NCI-H2196 treated with DMSO at 0.1 percent for 48 hours (cell line): ENCODE data around the gene COL18A1.

Source experiments
- DNase-seq: peaks from one replicate; lab custom pipeline; 2025; ENCODE audit not compliant: unreplicated experiment; lab: John Stamatoyannopoulos, UW

The COL18A1 gene

DNA sequence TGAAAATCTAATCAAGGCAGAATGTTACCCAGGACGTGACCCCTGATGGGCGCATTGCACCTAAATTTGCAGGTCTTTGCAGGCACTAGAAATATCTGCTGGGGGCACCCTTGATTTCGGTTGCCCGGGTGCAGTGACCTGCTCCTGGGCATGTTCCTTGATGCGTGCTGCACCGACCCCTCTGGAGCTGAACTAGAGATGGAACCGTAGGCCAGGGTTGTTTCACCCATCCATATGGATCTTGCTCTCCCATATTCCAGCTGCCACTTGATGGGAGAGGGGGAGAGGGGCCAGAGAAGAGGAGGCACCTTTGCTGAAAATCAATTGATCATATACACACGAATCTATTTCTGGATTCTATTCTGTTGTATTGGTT is 8.4 kb upstream of the COL18A1 start:
- no peak for DNase-seq

DNA sequence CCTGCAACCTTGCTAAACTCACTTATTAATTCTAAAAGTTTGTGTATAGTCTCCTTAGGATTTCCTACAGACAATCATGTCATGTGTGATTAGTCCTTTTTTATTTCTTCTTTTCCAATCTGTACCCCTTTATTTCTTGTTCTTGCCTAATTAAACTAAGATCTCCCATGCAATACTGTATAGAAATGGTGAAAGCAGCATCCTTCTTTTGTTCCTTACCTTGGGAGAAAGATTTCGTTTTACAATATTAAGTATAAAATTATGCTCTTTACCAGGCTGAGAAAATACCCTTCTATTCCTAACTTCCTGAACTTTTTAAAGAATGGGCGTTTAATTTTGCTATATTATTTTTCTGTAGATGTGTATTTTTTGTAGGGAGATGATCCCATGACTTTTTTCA is 7.6 kb upstream of the COL18A1 start:
- no peak for DNase-seq

DNA sequence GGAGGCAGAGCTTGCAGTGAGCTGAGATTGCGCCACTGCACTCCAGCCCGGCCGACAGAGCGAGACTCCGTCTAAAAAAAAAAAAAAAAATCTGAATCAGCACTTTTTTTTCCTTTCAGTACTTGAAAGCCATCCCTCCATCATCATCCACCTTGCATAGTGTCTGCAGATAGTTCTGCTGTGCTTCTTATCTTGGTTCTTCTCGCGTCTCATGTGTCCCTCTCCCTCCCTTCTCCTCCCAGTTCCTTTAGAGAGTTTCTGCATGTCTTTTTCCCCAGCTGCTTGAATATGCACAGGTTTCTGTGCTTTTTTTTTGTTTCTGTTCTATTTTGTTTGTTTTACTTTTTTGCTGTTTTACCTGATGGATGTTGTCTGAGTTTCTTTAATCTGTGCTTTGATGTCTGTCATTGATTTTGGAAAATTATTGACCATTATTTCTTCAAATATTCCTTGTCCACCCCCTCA is 3.9 kb upstream of the COL18A1 start:
- no peak for DNase-seq

DNA sequence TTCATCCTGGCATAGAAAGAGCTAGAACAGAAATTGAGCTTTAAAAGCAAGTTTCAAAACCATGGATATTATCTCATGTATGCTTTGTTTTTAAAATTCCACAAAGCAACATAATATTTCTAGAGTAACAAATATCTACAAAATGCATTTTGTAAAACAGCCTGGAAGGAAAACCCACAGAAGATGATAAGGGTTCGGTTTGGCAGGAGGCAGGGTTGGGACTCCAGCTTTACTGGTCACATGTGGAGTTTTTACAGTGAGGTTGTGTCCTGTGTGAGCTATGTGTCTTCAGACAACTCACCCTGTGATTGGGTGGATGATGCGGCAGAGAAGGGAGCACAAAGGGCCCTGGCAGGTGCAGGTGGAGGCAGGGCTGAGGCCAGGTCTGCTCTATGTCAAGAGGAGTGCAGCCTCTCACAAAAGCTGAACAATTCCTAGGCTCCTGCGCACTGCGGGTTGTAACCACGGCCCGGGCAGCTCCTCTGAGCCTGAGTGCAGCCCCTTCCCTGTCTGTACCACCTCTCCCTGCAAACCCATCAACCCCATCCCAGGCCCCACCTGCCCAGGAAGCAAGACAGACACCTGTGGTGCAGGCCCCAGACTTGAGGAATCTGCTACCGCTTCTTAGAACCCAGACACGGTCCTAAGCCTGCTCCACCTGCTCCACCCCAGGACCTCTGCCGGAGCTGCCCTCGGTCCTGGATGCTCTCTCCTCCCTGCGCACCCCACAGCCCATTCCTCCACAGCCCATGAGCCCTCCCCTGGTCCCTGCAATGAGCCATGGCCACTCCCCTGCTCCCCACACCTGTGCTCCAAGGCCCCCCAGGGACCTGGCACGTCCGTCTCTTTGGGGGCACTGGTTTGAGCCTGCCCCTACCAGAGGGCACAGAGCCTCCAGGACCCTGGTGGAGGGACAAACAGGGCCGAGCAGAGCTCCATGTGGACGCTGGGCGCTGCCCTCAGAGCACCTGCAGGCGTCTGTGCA is 2.8 kb upstream of the COL18A1 start:
- no peak for DNase-seq

DNA sequence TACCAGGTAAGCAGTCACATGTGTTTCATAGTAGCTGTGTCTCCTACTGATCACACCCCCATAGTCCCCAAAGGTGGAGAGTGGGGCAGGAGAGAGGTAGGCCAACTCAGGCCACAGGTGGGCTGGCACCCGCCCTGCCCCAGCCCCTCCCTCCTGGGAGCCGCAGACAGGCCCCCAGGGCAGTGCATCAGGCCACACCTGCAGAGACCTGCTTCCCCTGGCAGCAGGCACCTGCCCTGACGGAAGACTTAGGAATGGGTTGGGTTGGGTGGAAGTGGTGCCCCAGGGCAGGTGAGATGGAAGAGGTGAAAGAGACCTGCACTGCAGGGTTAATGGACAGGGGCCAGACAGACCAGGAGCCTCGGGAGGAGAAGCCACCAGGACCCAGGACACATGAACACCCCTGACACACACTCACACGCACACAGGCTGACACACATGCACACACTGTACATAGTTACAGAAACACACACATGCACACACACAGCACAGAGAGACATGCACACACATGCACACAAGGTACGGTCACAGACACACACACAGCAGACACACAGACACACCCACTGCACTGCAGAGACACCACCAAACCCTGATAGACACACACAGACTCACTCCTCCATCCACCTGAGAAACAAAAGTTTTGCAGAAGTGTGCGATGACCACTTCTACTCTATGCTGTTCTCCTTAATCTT is 1.7 kb upstream of the COL18A1 start:
- no peak for DNase-seq

DNA sequence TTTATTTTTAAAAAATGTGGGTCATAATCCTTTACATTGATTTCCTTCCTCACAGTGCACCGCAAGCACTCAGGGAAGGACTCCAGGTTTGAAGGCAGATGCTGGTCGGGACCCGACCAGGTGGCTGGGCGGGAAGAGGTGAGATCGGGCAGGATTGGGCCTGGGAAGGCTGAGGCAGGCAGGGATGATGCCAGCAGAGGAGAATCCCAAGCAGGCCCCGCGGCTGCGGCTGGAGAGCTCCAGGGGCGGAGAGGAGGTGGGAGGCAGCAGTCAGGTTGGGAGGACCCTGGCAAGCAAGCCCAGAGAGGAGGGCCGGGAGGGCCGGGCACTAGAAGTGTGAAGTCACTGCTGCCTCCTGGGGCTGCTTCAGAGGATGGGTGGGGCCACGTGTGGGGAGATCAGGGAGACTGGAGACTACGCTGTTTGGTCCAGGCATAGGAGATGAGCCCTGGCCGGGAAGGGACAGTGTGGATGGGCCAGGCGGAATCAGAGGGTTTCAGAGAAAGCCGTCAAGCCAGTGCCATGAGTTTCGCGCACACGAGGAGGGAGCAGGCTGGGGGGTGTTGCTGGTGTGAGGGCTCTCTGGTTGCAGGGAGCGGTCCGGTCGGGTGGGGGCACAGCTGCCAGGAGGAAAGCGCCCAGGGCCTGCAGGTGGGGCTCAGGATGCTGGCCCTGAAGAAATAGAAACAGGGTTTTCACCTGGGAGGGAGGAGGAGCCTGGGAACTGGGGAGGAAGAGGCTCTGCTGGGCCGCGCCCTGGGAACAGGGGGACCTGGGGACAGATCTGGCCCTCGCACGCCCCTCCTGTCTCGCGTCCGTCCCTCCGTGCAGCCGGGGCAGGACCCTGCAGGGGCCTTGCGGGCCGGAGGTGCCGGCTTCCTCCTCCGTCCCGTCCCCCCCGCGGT is 888 bp upstream of the COL18A1 start:
- DNase-seq: no peak

DNA sequence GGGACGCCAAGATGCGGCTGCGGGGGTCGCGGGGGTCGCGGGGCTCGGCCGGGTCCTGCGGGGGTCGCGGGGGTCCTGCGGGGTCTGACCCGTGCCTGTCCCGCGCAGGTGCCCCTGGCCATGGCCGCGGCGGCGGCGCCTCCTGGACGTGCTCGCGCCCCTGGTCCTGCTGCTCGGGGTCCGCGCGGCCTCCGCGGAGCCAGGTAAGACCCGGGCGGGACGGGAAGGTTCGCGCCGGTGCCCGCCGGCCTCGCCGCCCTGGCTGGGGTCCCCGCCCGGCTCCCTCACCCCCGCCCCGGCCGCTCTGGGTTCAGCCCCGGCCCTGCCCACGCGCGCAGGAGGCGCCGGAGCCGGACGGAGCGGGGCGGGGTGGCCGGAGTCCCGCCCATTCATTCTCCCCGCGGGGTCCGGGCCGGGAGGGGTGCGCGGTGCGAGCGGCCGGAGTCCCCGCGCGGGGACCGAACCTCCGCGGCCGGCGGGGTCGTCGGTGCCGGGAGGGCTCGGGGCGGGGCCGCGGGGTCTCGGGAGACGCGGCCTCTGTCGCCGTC is 380 bp downstream of the COL18A1 start:
- DNase-seq: no peak

DNA sequence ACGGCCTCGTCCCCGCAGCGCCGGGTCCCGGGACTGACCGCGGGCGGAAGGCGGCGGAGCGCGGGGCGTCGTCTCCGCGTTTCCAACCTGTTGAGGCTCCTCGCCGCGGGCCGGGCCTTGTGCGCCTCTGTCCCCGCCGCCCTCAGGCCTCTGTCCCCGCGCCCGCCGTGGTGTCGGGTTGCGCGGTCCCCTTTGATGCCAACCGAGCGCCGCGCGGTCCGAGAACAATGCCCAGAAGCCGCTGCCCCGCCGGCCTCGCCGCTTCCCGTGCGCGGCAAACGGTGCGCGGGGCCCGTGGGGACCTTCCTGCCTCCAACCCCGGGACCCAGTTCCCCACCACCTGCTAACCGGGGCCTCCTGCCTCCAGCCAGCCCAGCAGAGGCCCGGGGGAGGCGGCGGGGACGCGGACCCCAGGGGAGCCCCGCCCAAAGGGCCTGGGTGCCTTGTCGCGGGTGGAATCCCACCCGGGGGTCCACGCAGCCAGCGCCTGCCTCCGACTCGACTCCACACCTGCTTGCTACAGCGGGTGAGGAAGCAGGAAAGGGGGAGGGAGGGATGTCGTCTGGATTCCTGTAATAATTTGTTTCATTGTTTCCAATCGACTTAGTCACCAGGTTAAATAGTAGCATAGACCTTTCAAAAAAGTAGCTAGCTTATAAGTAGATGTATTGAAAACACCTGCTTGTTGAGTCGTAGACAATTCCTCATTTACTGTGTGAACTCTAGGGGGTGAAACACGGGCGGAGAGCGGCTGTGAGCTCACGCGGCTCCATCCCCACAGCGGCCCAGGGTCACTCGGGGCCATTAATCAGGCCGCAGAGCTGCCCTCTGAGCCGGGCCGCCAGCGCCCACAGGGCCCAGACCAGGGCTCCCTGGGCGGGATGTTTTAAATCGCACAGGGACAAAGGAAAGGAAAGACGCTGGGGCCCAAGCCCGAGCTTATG is 1.1 kb downstream of the COL18A1 start:
- no peak for DNase-seq

DNA sequence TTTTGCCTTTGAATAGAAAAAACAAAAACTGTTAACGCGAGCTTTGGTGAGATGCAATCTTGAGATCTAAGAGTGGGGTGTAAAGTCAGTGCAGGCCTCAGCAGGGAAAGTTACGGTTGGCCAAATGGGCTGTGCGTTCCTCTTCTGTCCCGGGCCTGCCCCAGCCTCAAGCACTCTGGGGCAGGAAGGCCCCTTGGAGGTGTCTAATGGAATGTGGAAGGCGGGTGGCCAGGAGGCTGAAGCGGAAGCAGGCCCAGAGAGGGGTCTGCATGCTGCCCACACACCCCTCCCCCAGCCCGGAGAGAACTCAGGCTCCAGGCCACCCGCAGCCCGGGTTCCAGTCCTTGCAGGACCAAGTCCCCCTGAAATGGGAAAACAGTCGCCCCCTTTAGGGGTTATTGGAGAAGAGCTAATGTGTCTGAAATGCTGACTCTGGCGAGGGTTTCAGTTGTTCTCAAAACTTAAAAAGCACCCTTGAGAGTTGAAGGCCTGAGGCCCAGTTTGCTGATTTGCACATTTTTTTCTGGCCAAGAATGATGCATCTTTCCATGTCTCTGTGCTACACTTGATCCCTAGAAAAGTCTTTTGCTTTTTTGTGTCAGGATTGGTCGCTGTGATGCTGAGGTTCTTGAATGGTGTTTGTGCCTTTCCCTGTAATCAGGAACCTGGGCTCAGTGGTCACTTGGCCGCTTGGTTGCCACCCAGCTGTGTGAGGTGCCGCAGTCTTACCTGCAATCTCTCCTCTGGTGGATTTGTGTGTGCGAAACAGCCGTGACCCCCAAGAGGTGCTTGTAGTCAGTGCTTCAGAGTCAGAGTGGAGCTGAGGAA is 2.0 kb downstream of the COL18A1 start:
- DNase-seq: no peak

DNA sequence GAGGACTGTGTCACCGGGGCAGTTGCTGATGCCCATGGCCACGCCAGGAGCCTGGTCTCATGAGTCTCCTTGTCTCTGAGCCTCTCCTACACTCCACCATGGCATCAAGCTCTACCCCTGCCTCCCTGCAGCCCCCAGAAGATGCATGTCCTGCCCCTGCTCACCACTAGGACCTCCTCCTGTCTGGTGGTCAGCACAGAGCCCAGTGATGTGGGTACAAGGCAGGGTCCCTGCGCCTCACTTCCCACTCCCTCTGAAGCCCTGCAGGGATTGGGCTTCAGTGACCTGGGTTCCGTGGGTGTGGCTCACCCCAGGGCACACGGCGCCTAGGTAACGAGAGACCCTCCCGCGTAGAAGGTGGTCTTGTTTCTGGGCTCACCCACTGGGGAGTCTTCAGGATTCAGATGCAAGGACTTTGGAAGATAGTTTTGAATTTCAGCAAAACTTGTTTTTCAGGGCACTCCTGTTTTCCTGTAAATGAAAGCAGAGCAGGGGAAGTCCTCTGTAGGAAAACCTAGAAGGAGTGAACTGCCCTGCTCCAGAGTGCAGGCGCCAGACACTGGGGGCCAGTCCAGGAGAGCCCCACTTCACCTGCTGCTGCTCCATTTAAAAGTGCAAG is 2.8 kb downstream of the COL18A1 start:
- no peak for DNase-seq

DNA sequence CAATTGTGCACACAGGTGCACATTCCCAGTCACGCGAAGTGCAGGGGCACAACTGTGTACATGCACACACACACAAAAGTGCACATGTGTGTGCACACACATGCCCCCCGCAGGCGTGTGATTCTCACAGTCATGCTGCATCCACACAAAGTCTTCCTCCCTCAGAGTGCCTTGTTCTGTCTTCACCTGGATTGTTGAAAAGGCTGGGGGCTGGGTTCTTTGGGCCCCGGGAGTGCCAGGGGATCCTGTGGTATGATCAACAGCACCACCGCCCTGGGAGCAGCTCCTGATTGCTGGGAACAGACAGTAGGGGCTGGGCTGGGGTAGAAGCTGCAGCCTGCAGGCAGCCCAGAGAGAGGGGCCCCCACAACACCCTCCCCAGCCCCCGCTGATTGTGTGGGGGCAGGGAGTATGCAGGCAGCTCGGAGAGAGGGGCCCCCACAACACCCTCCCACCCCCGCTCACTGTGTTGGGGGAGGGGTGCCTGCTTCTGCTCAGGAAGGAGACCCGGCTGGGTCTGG is 3.4 kb downstream of the COL18A1 start:
- no peak for DNase-seq

DNA sequence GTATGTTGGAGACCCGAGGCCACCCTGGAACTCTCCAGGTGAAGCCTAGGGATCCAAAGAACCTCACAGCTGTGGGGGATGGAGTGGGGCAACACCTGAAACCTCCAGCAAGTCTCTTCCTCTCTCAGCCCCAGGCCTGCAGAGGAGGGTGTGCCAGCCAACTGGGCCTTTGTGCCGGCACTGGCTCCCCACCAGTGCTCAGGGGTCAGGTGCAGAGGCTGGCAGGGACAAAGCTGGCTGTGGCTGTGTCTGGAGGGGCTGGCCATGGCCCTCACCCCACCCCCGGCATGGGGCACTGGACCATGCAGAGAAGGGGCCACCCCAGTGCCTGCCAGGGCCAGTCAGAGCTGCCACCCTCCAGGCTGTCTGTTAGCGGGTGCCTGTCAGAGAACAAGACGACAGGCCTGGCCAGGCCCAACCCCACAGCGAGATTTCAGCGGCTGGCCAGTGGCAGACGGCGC is 3.9 kb downstream of the COL18A1 start:
- DNase-seq: no peak

DNA sequence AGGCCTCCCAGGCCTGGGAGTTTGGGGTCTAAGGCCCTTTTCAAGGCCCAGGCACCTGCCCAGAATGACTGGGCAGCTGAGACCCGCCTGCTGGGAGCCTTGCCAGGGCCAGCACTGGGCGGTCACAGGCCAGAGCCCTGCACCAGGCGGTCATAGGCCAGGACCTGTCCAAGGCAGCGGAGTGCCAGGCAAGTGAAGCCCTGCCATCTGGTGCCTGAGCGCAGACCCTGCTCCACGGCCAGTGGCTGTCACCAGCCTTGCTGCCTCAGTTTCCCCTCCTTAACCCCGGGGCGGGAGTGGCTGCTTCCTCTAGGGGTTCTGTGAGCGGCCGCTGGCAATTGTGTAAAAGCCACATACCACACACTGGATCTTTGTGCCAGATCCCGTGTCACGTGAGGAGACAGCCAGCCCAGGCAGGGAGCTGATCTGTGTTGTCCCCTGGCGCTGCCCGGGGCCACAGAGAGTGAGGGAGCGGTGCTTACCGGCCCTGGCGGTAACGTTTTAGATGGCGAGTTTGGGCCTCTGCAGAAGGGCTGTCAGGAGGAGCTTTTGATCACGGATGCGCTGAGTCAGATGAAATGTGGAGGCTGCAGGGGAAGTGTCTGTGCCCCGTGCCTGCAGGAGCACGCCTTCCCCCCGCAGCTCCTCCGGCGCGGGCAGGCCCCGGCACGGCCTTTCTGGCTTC is 4.6 kb downstream of the COL18A1 start:
- no peak for DNase-seq

DNA sequence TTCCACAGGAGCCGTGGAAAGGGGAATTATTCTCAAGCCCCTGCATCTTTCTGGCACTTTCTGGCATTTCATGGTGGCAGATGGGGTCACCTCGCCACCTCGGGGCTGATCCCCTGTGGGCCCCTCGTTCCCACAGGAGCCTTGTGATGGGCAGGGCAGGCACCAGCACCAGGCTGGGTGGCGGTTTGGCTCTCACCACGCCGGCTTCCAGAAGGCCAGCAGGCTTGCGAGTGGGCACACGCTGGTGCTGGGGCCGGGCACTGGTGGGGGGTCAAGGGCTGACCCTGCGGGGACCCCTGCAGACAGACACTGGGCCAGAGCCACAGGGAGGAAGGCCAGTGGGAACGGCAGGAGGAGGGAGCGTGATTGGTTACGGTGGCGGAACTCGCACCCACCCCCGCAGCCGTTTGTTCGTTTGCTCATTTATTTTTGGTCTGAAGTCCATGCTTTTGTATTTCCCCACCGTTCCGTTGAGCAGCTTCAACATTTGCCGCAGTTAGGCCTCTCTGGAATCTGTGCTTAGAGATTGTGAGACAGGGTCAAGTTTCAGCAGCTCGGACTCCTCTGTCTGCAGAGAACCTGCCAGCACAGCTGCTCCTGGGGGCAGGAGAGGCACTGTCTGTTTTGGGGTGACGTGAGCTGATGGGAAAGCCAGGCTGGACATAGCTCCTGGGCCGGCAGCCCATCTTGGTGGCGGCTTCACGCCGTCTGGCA is 5.3 kb downstream of the COL18A1 start:
- DNase-seq: no peak

DNA sequence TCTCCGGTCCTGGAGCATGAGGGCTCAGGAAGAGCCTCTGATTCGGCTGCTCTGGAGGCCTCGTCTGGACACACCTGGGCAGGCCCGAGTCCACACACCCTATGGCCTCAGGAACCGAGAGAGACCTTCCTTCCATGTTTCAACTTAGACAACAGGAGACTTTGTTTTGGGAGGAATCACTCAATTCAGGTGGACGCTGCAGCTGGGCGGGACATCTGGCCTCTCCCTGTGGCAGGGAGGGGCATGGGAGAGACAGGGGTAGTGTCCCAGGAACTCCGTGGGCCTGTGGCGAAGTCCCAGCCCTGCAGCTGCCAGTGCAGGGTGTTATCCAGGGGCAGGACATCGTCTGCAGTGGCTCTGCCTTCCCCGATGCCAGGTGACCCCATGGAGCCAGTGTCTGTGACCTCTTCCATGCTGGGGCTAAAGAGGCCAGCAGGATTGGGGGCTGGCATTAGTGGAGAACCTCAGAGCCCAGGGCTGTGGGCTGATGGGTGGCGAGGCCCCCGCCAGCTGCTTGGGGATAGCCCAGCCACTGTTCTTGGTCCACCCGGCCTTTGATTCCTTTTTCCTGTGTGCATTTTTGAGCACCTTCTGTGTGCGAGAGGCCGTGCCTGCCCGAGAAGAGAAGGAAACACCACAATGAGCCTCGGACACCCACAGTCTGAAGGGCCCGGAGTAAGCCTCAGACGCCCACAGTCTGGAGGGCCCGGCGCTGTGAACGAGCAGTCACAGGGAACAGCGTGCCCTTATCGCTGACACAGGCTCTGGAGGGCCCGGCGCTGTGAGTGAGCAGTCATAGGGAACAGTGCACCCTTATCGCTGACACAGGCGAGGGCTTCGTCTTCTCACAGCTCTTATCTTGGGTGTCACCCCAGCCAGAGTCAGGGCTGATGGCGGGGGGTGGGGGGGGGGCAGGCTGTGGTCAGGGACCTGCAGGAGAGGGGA is 6.2 kb downstream of the COL18A1 start:
- DNase-seq: no peak

DNA sequence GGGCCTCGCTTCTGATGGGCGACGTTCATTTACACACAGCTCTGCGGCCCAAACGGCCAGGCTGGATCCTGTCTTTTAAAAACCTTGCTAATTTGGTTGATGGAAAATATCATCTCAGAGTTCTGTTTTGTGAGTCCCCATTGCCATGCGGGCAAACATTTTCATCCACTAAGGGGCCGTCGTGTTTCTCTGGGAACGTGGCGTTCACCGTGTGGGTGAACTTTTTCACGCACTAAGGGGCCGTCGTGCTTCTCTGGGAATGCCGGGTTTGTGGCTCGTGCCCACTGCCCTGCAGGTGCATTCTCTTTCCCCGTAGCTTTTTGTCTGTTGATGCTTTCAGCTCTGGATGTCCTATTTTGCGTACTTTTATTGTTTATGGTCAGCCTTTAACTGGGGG is 6.8 kb downstream of the COL18A1 start:
- DNase-seq: no peak
